Stimulated activated CD4-positive, alpha-beta T cell treated with anti-CD3 and anti-CD28 coated beads, Interleukin-12 subunit alpha, Interleukin-12 subunit beta, amount 100 ng/mL, for 48 hours (primary cell): ENCODE data around the gene APOC4.
"Not testable (repeated sequence)": the region's sequence is repeated elsewhere in the genome, so short reads cannot be mapped to it uniquely, and the experiment has no call there.

Experiments used
- DNase-seq, 3 donors: peaks; one replicate each; pipeline ENCODE4 v3.0.0-alpha.2; 2020; ENCODE audit warnings: low read depth in 2 of 3, low spot score in 1 of 3

The APOC4 gene

GRCh38 chr19:44942067-44942571, at the start of gene APOC4:
APOC4 (plus strand) TSS chr19:44942237; CDS start chr19:44942278, 41 bp downstream.
- no peak for DNase-seq

- no peak for DNase-seq
Measured at GRCh38 chr19:44892932-44893331, 49.1 kb upstream of the APOC4 start.

GRCh38 chr19:44893332-44894051, 48.5 kb upstream of the APOC4 start:
- no peak for DNase-seq

GRCh38 chr19:44894052-44894400, 48.0 kb upstream of the APOC4 start:
- DNase-seq = no peak

- DNase-seq = no peak
Measured at GRCh38 chr19:44894946-44895345, 47.1 kb upstream of the APOC4 start.

GRCh38 chr19:44897835-44898234, 44.2 kb upstream of the APOC4 start:
- DNase-seq = no peak

- DNase-seq = no peak
Measured at GRCh38 chr19:44900328-44901244, 41.5 kb upstream of the APOC4 start.

- DNase-seq = no peak
Measured at GRCh38 chr19:44903216-44903601, 38.8 kb upstream of the APOC4 start.

- DNase-seq = peak; percentile 58 to 89 (median 72)
Measured at GRCh38 chr19:44903602-44904425, 38.2 kb upstream of the APOC4 start.

- no peak for DNase-seq
Measured at GRCh38 chr19:44904426-44904994, 37.5 kb upstream of the APOC4 start.

- no peak for DNase-seq
Measured at GRCh38 chr19:44905437-44906160, 36.4 kb upstream of the APOC4 start, which contains the start of gene APOE. APOE (plus strand) TSS chr19:44905796; CDS start chr19:44906625, 829 bp downstream.

GRCh38 chr19:44907613-44908012, 34.4 kb upstream of the APOC4 start:
- no peak for DNase-seq

GRCh38 chr19:44908074-44908835, 33.8 kb upstream of the APOC4 start:
- no peak for DNase-seq

- no peak for DNase-seq
Measured at GRCh38 chr19:44908836-44909261, 33.2 kb upstream of the APOC4 start.

- no peak for DNase-seq
Measured at GRCh38 chr19:44909775-44910174, 32.3 kb upstream of the APOC4 start.

- not testable (repeated sequence) for DNase-seq
Measured at GRCh38 chr19:44911896-44912295, 30.1 kb upstream of the APOC4 start.

GRCh38 chr19:44912854-44913253, 29.2 kb upstream of the APOC4 start:
- no peak for DNase-seq

- not testable (repeated sequence) for DNase-seq
Measured at GRCh38 chr19:44913512-44914432, 28.3 kb upstream of the APOC4 start.
